ENCODE data around the gene COL4A4. TPM values are rescaled to one million over a fixed set of nuclear protein-coding genes. Genes with fewer than 3 reads are reported as not detected.
"Not testable (repeated sequence)": the region's sequence is repeated elsewhere in the genome, so short reads cannot be mapped to it uniquely, and the experiment has no call there.

The COL4A4 gene
- total and polyA plus RNA-seq, 2 donors = 0.90 to 2.3 TPM

DNA sequence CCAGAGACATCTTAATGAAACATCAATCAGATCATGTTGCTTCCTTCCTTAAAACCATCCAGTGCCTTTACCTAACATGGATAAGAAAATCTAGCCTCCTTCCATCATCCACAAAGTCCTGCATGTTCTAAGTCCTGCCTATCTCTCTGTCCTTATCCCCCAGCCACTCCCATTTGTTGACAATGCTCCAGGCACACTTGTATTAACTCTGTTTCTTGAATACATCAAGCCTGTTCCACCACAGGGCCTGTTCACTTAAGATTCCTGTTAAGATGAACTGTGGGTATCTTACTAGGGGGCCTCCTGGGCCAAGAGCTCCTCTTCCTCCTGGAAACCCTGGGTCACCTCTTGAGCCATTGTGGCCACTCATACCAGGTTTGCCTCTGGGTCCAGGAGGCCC is 45.7 kb downstream of the COL4A4 start:
- no peaks in the 10 kb centered on the region for H3K36me3 ChIP-seq (ENCODE audit: insufficient read depth)
- DNase-seq (ENCODE audit: extremely low spot score) = no peak
- no peaks in the 10 kb centered on the region for H3K4me1 ChIP-seq (ENCODE audit: insufficient read depth)
- H3K4me3 ChIP-seq (ENCODE audit: low read depth, low read length) = no peak overlapping the region
- no peak overlapping the region for H3K27ac ChIP-seq (ENCODE audit: low read depth)

DNA sequence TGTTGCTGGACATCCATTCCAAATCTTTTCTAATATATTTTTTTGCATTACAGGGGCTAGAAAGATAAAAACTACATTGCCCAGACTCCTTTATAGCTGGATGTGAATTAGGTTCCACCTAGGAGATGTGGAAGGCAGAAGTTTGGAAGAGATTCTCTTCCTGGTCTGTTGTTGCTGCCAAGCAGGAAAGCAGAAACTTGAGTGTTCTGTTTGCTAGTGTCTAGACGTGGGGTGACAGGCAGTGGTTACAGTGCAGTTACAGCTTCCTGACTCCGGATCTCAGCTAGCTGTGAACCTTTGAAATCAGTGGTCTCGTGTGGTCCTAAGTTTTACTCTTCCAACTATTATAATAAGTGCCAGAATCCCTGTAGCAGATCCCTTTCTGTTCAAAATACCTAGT is 46.2 kb downstream of the COL4A4 start:
- DNase-seq (ENCODE audit: extremely low spot score) = no peak
- H3K4me1 ChIP-seq (ENCODE audit: insufficient read depth) = no peaks in the 10 kb centered on the region
- no peak overlapping the region for H3K4me3 ChIP-seq (ENCODE audit: low read depth, low read length)
- no peaks in the 10 kb centered on the region for H3K36me3 ChIP-seq (ENCODE audit: insufficient read depth)
- 24% methylated on average over 3 of the region's 3 CpGs for WGBS
- no peak overlapping the region for H3K27ac ChIP-seq (ENCODE audit: low read depth)

DNA sequence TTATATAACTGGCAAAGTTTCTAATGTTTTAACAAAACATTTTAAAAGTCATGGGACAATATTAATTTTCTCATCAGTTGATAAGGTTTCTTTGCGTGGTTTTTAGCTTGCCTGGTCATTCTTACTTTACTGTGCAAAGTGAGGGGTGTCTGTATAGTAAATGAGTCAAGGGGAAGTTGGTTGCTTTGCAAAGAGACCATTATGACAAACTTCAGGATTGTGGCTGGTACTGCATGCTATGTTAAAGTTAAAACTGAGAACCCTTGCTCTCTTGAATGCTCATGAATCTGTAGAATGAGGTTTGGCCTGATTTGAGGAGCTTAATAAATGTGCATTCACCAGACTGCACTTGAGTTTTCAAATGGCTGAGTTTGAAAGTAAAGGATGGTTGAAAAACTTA is 47.0 kb downstream of the COL4A4 start:
- Histone ChIP-seq H3K27ac (ENCODE audit: low read depth) (no peak overlapping the region), H3K4me1 (ENCODE audit: insufficient read depth) (no peaks in the 10 kb centered on the region), H3K36me3 (ENCODE audit: insufficient read depth) (no peaks in the 10 kb centered on the region), H3K4me3 (ENCODE audit: low read depth, low read length) (no peak overlapping the region)
- no peak for DNase-seq (ENCODE audit: extremely low spot score)
- 86% methylated on average over 1 of the region's 1 CpG for WGBS

DNA sequence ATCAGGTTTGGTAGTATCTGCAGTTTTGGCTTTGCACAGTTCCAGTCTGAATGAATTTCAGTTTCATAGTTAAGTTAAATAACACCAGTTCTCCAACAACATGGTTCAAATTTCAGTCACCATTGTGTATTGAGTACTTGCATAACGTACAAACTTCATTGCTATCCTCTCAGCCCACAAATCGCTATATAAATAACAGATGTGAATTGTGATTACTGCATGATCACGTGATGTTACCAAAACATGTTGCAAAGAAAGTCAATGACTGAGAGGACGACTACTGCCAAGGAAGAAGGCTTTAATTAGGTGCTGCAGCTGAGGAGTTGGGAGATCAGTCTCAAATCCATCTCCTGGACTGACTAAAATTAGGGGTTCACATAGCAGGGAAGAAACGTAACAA is 48.2 kb downstream of the COL4A4 start:
- WGBS = 63% methylated on average over 5 of the region's 5 CpGs
- no peaks in the 10 kb centered on the region for H3K4me1 ChIP-seq (ENCODE audit: insufficient read depth)
- no peaks in the 10 kb centered on the region for H3K36me3 ChIP-seq (ENCODE audit: insufficient read depth)
- no peak for DNase-seq (ENCODE audit: extremely low spot score)
- no peak overlapping the region for H3K4me3 ChIP-seq (ENCODE audit: low read depth, low read length)
- H3K27ac ChIP-seq (ENCODE audit: low read depth) = no peak overlapping the region

DNA sequence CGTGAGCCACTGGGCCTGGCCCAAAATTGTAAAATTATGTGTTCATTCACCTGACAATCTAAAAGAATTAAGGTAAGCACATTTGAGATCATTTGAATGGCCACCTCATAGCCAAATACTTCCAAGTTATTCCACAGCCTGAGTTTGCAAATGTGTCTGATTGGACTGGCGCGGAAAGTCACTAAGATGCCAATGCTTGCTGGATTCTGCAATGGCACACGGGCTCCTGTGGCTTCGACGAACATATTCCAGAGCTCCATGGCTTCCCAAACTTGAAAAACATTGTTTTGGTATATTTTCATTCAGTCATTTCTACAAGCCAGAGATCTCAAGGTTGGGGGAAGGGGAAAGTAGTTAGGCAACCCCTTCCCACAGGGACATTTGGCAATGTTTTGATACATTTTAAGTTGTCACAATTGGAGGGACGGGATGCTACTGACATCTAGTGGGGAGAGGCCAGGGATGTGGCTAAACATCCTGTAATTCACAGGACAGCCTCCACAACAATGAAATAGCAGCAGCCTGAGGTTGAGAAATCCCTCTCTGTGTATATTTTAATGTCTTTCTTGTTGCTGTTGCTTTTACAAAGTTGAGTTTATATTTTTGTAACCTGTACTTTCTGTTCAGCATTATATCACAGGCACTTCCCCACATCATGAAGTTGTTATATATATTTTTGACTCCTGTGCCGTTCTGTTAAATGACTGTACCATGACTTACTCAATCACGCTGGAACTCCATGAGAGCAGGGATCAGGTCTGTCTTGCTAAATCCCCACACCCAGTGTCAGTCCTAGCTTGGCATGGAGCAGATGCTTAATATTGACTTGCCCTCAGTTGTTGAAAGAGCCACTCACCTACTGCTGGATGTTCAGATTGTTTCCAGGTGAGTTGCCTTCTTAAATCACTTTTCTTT is 56.9 kb downstream of the COL4A4 start:
- WGBS = 71% methylated on average over 9 of the region's 9 CpGs
- Histone ChIP-seq H3K27ac (ENCODE audit: low read depth) (no peak overlapping the region), H3K4me3 (ENCODE audit: low read depth, low read length) (no peak overlapping the region), H3K36me3 (ENCODE audit: insufficient read depth) (no peaks in the 10 kb centered on the region), H3K4me1 (ENCODE audit: insufficient read depth) (no peaks in the 10 kb centered on the region)
- DNase-seq (ENCODE audit: extremely low spot score) = no peak

DNA sequence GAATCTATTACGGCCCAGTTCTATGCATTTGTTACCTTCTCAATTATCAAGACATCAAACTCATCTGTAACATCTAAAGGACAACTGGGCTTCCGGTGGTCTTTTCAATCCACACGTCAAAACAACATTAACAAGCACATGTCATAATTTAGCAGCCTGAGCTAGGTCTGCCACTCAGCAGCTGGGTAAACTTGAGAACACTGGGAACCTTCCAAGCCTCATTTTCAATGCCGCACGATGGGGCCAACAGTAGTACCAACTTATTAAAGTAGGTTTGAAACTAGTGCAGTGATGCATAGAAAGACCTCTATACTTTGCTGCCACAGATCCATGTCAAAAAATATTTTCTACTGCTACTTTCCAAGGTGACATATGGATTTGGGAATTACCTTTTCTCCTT is 60.4 kb downstream of the COL4A4 start:
- DNase-seq (ENCODE audit: extremely low spot score) = no peak
- Histone ChIP-seq H3K36me3 (ENCODE audit: insufficient read depth) (no peaks in the 10 kb centered on the region), H3K4me1 (ENCODE audit: insufficient read depth) (no peaks in the 10 kb centered on the region), H3K27ac (ENCODE audit: low read depth) (no peak overlapping the region), H3K4me3 (ENCODE audit: low read depth, low read length) (no peak overlapping the region)
- 92% methylated on average over 5 of the region's 5 CpGs for WGBS

- Histone ChIP-seq H3K27ac (ENCODE audit: low read depth) (no peak overlapping the region), H3K4me3 (ENCODE audit: low read depth, low read length) (no peak overlapping the region), H3K36me3 (ENCODE audit: insufficient read depth) (no peaks in the 10 kb centered on the region), H3K4me1 (ENCODE audit: insufficient read depth) (no peaks in the 10 kb centered on the region)
- no peak for DNase-seq (ENCODE audit: extremely low spot score)
- 80% methylated on average over 4 of the region's 4 CpGs for WGBS
These were observed 64.7 kb downstream of the COL4A4 start for GRCh38 chr2:227099340-227099739.

DNA sequence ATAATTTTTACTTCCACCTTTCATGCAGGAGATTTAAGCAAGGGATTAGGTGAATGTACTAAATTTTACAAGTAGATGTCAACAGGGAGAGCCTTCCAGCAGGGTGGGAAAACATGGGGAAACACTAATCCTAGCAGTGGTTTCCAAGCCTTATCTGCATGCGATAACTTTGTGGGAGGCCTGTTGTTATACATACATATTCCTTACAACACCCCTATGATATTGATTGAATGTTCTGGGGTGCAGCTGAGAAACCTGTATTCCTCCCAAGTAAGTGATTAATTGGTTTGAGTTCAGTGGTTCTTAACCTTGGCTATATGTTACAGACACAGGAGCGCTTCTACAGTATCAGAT is 65.9 kb downstream of the COL4A4 start:
- Histone ChIP-seq H3K36me3 (ENCODE audit: insufficient read depth) (no peaks in the 10 kb centered on the region), H3K4me1 (ENCODE audit: insufficient read depth) (no peaks in the 10 kb centered on the region), H3K4me3 (ENCODE audit: low read depth, low read length) (no peak overlapping the region), H3K27ac (ENCODE audit: low read depth) (no peak overlapping the region)
- no peak for DNase-seq (ENCODE audit: extremely low spot score)
- 88% methylated on average over 2 of the region's 2 CpGs for WGBS

DNA sequence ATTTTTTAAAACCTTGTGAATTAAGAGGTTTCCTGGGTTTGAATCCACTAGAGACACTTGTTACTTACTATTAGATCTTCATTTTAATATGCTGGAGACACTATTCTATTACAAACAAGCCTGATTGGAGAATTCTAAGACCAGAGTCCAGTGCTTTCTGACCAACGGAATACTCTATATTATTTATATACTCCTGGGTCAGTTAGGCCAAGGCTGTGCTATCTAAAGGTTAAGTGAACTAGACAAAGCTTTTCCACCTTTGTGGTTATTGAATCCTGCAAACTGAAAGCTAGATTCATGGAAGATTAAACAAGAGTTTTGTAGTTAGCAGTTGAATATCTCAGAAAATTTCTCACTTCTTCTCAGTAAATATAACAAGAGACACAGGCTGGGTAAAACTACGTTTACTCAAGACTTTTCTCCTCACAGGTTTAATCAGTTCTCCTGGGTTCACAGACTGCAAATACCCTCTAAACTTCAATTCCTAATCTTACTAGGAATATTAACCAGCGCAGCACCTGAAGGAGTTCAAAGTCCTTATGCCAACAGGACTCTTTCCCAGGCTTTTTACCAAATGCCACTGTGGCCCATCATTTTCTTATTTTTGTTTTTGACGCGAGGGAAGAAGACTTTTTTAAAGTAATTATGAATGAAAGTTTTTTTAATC is 66.4 kb downstream of the COL4A4 start:
- no peak overlapping the region for H3K4me3 ChIP-seq (ENCODE audit: low read depth, low read length)
- WGBS = 87% methylated on average over 5 of the region's 5 CpGs

DNA sequence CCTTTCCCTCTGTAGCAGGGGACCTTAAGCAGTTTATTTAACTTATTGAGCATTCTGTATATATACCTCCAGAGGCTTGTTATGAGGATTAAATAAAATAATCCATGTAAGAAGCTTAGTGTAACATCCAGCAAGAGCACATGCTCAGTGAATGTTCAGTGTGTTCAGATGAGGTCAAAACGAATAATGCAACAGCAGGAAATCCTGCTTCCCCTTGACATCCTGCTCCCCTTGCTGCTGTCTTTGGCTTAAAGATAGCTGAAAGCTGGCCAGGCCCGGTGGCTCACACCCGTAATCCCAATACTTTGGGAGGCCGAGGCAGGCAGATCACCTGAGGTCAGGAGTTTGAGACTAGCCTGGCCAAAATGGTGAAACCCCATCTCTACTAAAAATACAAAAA is 68.7 kb downstream of the COL4A4 start:
- 67% methylated on average over 4 of the region's 4 CpGs for WGBS
- Histone ChIP-seq H3K36me3 (ENCODE audit: insufficient read depth) (peaks cover 1% of the 10 kb centered on the region), H3K27ac (ENCODE audit: low read depth) (no peak overlapping the region), H3K4me1 (ENCODE audit: insufficient read depth) (no peaks in the 10 kb centered on the region), H3K4me3 (ENCODE audit: low read depth, low read length) (no peak overlapping the region)
- no peak for DNase-seq (ENCODE audit: extremely low spot score)

More for the DNA sequence above, 66.4 kb downstream of the COL4A4 start:
- no peaks in the 10 kb centered on the region for H3K4me1 ChIP-seq (ENCODE audit: insufficient read depth)
- DNase-seq (ENCODE audit: extremely low spot score) = no peak
- no peak overlapping the region for H3K27ac ChIP-seq (ENCODE audit: low read depth)
- H3K36me3 ChIP-seq (ENCODE audit: insufficient read depth) = peaks cover 1% of the 10 kb centered on the region

DNA sequence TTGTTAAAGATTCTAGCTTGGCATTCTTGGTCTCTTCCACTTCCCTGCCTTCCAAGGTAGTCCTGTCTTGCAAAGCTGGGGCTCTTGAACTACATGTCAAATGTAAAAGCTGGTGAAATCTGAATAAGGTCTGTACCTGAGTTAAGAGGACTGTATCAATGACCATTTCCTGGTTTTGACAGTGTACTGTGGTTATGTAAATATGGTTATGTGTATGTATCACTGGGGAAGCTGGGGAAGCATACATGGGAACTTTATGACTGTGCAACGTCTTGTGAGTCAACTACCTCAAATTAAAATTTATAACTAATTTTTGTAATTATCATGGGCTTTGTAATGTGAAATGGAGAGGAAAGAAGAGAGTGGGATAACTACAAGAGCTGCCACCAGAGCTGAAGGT is 81.7 kb downstream of the COL4A4 start:
- Histone ChIP-seq H3K4me3 (ENCODE audit: low read depth, low read length) (no peak overlapping the region), H3K27ac (ENCODE audit: low read depth) (no peak overlapping the region), H3K36me3 (ENCODE audit: insufficient read depth) (no peaks in the 10 kb centered on the region), H3K4me1 (ENCODE audit: insufficient read depth) (no peaks in the 10 kb centered on the region)
- DNase-seq (ENCODE audit: extremely low spot score) = no peak
- WGBS = 57% methylated on average over 1 of the region's 1 CpG

DNA sequence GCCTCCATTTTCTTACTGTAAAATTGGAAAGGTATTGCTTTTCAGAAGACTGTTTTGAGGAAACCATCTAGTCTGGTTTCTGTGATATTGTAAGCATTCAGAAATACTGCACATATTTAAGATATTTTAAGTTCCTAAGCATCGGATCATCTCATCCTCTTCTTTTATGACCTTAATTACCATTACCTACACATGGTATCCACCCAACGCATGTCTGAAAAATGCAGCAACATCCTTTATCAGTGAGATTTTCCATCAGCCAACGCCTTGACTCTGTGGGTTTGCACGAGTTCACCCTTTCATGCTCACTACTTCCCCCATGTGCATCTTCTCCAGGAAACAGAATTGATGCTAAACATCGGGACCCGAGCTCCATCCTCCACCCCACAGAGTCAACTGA is 84.3 kb downstream of the COL4A4 start:
- DNase-seq (ENCODE audit: extremely low spot score) = no peak
- WGBS = 63% methylated on average over 6 of the region's 6 CpGs
- no peaks in the 10 kb centered on the region for H3K4me1 ChIP-seq (ENCODE audit: insufficient read depth)

GRCh38 chr2:227065065-227065464 is 98.9 kb downstream of the COL4A4 start:
- WGBS = 74% methylated on average over 14 of the region's 14 CpGs
- not testable (repeated sequence) for H3K4me3 ChIP-seq (ENCODE audit: low read depth, low read length); H3K36me3 ChIP-seq (ENCODE audit: insufficient read depth); DNase-seq (ENCODE audit: extremely low spot score); H3K27ac ChIP-seq (ENCODE audit: low read depth); H3K4me1 ChIP-seq (ENCODE audit: insufficient read depth)

More for the DNA sequence above, 84.3 kb downstream of the COL4A4 start:
- H3K4me3 ChIP-seq (ENCODE audit: low read depth, low read length) = no peak overlapping the region
- H3K27ac ChIP-seq (ENCODE audit: low read depth) = no peak overlapping the region
- H3K36me3 ChIP-seq (ENCODE audit: insufficient read depth) = no peaks in the 10 kb centered on the region

- DNase-seq (ENCODE audit: extremely low spot score) = no peak
- H3K4me3 ChIP-seq (ENCODE audit: low read depth, low read length) = no peak overlapping the region
- H3K4me1 ChIP-seq (ENCODE audit: insufficient read depth) = no peaks in the 10 kb centered on the region
- H3K36me3 ChIP-seq (ENCODE audit: insufficient read depth) = no peaks in the 10 kb centered on the region
- 80% methylated on average over 5 of the region's 5 CpGs for WGBS
- no peak overlapping the region for H3K27ac ChIP-seq (ENCODE audit: low read depth)
These were observed 105.1 kb downstream of the COL4A4 start for GRCh38 chr2:227058888-227059399.
